GM21786 (cell line): ENCODE data around the gene OXCT1.
"Not testable (repeated sequence)": the region's sequence is repeated elsewhere in the genome, so short reads cannot be mapped to it uniquely, and the experiment has no call there.

Source experiments
- ATAC-seq: cut with Tn5 transposase; IDR thresholded peaks from one replicate; pipeline ENCODE4 v1.9.1; 2021; ENCODE audit not compliant: unreplicated experiment

The OXCT1 gene

GRCh38 chr5:41728281-41728680 lies 141.9 kb downstream of the OXCT1 start:
- ATAC-seq: no peak

- ATAC-seq: peak; percentile 50
Measured at GRCh38 chr5:41722359-41722950, 147.8 kb downstream of the OXCT1 start.

- no peak for ATAC-seq
Measured at GRCh38 chr5:41721516-41721915, 148.7 kb downstream of the OXCT1 start.

GRCh38 chr5:41716382-41716781 lies 153.8 kb downstream of the OXCT1 start:
- ATAC-seq: no peak

GRCh38 chr5:41714446-41714845 lies 155.8 kb downstream of the OXCT1 start:
- ATAC-seq: not testable (repeated sequence)

GRCh38 chr5:41708604-41708940 lies 161.7 kb downstream of the OXCT1 start:
- ATAC-seq: no peak

- ATAC-seq: peak; percentile 88
Measured at GRCh38 chr5:41707853-41708603, 162.2 kb downstream of the OXCT1 start.

- peak; percentile 68 for ATAC-seq
Measured at GRCh38 chr5:41695920-41696582, 174.2 kb downstream of the OXCT1 start.

- ATAC-seq: no peak
Measured at GRCh38 chr5:41686767-41687166, 183.5 kb downstream of the OXCT1 start.

- no peak for ATAC-seq
Measured at GRCh38 chr5:41686191-41686590, 184.0 kb downstream of the OXCT1 start.

GRCh38 chr5:41683181-41683580 lies 187.0 kb downstream of the OXCT1 start:
- ATAC-seq: peak; percentile 91

- ATAC-seq: no peak
Measured at GRCh38 chr5:41682641-41683040, 187.6 kb downstream of the OXCT1 start.

- no peak for ATAC-seq
Measured at GRCh38 chr5:41681840-41682239, 188.4 kb downstream of the OXCT1 start.
